Thoracic aorta (tissue), 2 donors: ENCODE data around the gene NSUN4. TPM values are rescaled to one million over a fixed set of nuclear protein-coding genes. Genes with fewer than 3 reads are reported as not detected.

ENCODE experiments used
- ATAC-seq: fragments of 150-250 bp; one replicate; pipeline ENCODE4 v1.8.0; 2017; ENCODE audit warnings: low read depth; ENCODE audit not compliant: insufficient number of reproducible peaks, low FRiP score
- DNase-seq: peaks from one replicate; pipeline ENCODE4 v3.0.0-alpha.2; 2020; ENCODE audit warnings: low spot score
- H3K27ac ChIP-seq, 2 donors: fragments of 200-600 bp; sonication (generic); 1 replicate in 1 of 2; 2 replicates in 1 of 2; pipeline ENCODE4 v1.5.1; 2016; ENCODE audit warnings: mild to moderate bottlenecking in 2 of 2, moderate library complexity in 2 of 2
- H3K27me3 ChIP-seq: fragments of 200-600 bp; sonication (generic); replicated peaks from 2 replicates; pipeline ENCODE4 v1.6.0; 2016; ENCODE audit warnings: mild to moderate bottlenecking; ENCODE audit not compliant: insufficient read depth
- H3K36me3 ChIP-seq: fragments of 200-600 bp; sonication (generic); one replicate; pipeline ENCODE4 v1.5.1; 2016
- H3K4me1 ChIP-seq, 2 donors: fragments of 200-600 bp; sonication (generic); 1 replicate in 1 of 2; 2 replicates in 1 of 2; pipeline versions ENCODE4 v1.5.1 to v1.6.0; 2016; ENCODE audit warnings: low read depth in 2 of 2, mild to moderate bottlenecking in 1 of 2; ENCODE audit not compliant: control insufficient read depth in 1 of 2
- H3K4me3 ChIP-seq: fragments of 200-600 bp; sonication (generic); 2 replicates; pipeline ENCODE4 v1.5.1; 2016; ENCODE audit warnings: mild to moderate bottlenecking
- H3K9me3 ChIP-seq: fragments of 200-600 bp; sonication (generic); 2 replicates; pipeline ENCODE4 v1.5.1; 2016
- CTCF ChIP-seq: fragments of 200-600 bp; sonication (generic); IDR thresholded peaks from one replicate; pipeline ENCODE4 v1.5.1; 2019; ENCODE audit warnings: antibody characterized with exemption
- total RNA-seq, 2 donors: library from RNA; depleted of rRNA; stranded (reverse); fragments of >200 nt; gene quantifications; one replicate each; pipeline versions ENCODE4 v1.1.0 to v1.2.3, GENCODE V29; 2016

Gene NSUN4
- total RNA-seq, 2 donors from 2014 or later: 22.9 to 29.3 TPM

GRCh38 chr1:46368791-46369190, 28.2 kb downstream of the NSUN4 start:
- H3K36me3 ChIP-seq: peaks cover 13% of the 10 kb centered on the region
- DNase-seq: no peak
- no peak for TF ChIP-seq CTCF

GRCh38 chr1:46369542-46370213, 29.1 kb downstream of the NSUN4 start:
- no peak for ATAC-seq
- no peaks in the 10 kb centered on the region for H3K27me3 ChIP-seq
- no peak overlapping the region for H3K4me3 ChIP-seq
- H3K27ac ChIP-seq: no peak overlapping the region
- H3K9me3 ChIP-seq: no peaks in the 10 kb centered on the region
- DNase-seq: no peak
- peaks cover 0 to 3% of the 10 kb centered on the region in 2 donors for H3K4me1 ChIP-seq
- TF ChIP-seq CTCF: no peak
- H3K36me3 ChIP-seq: peaks cover 8% of the 10 kb centered on the region

More at GRCh38 chr1:46368791-46369190, 28.2 kb downstream of the NSUN4 start:
- no peaks in the 10 kb centered on the region for H3K9me3 ChIP-seq
- H3K4me1 ChIP-seq: peaks cover 0 to 3% of the 10 kb centered on the region in 2 donors
- no peaks in the 10 kb centered on the region for H3K27me3 ChIP-seq
- no peak overlapping the region for H3K4me3 ChIP-seq
- no peak overlapping the region for H3K27ac ChIP-seq
- ATAC-seq: no peak

- no peaks in the 10 kb centered on the region for H3K27me3 ChIP-seq
- no peaks in the 10 kb centered on the region for H3K9me3 ChIP-seq
- DNase-seq: no peak
- ATAC-seq: no peak
- peaks cover 0 to 3% of the 10 kb centered on the region in 2 donors for H3K4me1 ChIP-seq
- peaks cover 8% of the 10 kb centered on the region for H3K36me3 ChIP-seq
- H3K4me3 ChIP-seq: no peak overlapping the region
- H3K27ac ChIP-seq: no peak overlapping the region
- no peak for TF ChIP-seq CTCF
These were observed 29.6 kb downstream of the NSUN4 start for GRCh38 chr1:46370214-46370633.

- TF ChIP-seq CTCF: no peak
- Histone ChIP-seq H3K27ac (no peak overlapping the region), H3K4me3 (no peak overlapping the region), H3K36me3 (peaks cover 3% of the 10 kb centered on the region), H3K9me3 (no peaks in the 10 kb centered on the region), H3K4me1 (peaks cover 0 to 3% of the 10 kb centered on the region in 2 donors), H3K27me3 (no peaks in the 10 kb centered on the region)
- no peak for DNase-seq
- ATAC-seq: no peak
These were observed 31.8 kb downstream of the NSUN4 start for GRCh38 chr1:46372431-46372830.

- H3K4me3 ChIP-seq: no peak overlapping the region
- ATAC-seq (no peak), DNase-seq (no peak)
- no peaks in the 10 kb centered on the region for H3K4me1 ChIP-seq
- H3K9me3 ChIP-seq: no peaks in the 10 kb centered on the region
- TF ChIP-seq CTCF: no peak
- no peak overlapping the region for H3K27ac ChIP-seq
- H3K36me3 ChIP-seq: no peaks in the 10 kb centered on the region
- H3K27me3 ChIP-seq: no peaks in the 10 kb centered on the region
These were observed 39.4 kb downstream of the NSUN4 start for GRCh38 chr1:46379996-46380395.
